Daoy (cell line): ENCODE data around the gene WNT9A. TPM values are rescaled to one million over a fixed set of nuclear protein-coding genes. Genes with fewer than 3 reads are reported as not detected.

Experiments
- DNase-seq: peaks from one replicate; pipeline ENCODE4 v3.0.0-alpha.2; 2015; ENCODE audit warnings: low read depth
- total RNA-seq: library from RNA; depleted of rRNA; stranded (reverse); fragments of >200 nt; shearing (Covaris generic); gene quantifications from 2 replicates; pipeline ENCODE4 v1.2.3, GENCODE V29; 2014

The WNT9A gene
- total RNA-seq, 1 experiment from 2014 or later = 0.57 TPM

- no peak for DNase-seq
Measured at GRCh38 chr1:227897704-227898438, 49.9 kb downstream of the WNT9A start.

- no peak for DNase-seq
Measured at GRCh38 chr1:227896710-227897655, 50.7 kb downstream of the WNT9A start.

- DNase-seq = no peak
Measured at GRCh38 chr1:227895828-227896685, 51.7 kb downstream of the WNT9A start.

- DNase-seq = no peak
Measured at GRCh38 chr1:227894831-227895451, 52.8 kb downstream of the WNT9A start.

GRCh38 chr1:227893949-227894721 lies 53.6 kb downstream of the WNT9A start:
- peak; percentile 1 for DNase-seq

DNA sequence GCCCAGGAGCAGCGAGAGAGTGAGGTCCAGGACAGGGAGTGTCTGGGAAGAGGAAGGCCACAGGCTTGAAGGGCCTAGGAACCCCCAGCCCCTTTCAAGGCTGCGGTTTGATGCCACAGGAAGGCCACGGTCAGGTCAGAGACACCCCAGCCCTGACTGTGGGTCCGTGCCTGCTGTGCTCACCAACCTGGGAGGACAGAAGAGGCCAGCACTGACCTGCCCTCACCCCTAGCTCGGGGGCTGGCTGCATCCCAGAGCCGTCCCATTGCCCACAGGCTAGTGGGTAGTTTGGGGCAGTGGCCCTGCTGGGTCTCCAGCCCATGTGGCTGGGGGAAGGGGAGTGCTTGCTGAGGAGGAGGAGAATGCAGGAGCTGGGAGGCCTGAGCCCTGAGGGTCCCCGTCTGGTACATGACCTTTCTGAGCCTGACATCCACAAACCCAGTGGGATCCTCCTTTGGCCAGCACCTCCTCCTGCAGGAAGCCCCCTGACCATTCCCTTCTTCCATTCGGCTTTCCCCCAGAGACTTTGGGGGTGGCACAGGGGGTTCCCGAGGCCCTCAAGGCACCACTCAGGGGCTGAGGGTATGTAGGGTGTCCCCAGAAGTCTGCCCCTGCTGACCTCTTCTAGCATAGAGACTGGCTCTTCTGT lies 54.3 kb downstream of the WNT9A start:
- DNase-seq = no peak

DNA sequence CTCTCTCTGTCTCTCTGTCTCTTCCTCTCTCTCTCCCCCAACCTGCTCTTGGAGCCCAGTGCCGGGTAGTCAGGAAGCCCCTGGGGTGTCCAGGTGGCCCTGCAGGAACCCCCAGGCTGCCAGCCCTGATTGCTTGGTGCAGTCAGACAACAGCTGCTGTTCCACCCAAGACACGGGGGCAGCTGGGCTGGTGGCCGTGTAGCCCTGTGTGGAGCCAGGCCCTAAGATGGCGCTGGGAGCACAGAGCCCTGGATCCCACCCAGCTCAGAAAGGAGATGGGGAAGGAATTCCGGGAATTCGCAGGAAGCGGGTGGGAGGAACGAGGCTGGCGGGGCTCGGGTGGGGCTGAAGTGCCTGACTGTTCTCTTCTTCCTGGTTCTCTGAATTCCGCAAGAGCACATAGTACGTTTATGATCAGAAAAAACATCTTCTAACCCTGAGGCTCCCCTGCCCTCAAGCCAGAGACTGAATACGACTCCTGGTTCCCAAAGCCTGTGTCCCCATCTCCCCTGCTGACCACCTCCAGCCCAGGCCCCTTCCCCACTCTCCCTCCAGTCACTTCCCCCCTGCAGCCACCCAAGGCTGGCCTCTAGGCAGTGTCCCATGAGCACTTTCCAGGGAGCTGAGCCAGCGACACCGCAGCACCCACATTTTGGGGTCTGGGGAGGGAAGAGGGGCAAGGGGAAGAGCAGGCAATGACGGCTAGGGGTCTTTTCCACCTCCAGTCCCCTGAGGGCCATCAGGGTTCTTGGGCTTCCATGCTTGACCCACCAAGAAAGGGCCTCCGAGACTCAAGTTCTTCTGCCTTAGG lies 55.0 kb downstream of the WNT9A start:
- DNase-seq = peak; percentile 5

DNA sequence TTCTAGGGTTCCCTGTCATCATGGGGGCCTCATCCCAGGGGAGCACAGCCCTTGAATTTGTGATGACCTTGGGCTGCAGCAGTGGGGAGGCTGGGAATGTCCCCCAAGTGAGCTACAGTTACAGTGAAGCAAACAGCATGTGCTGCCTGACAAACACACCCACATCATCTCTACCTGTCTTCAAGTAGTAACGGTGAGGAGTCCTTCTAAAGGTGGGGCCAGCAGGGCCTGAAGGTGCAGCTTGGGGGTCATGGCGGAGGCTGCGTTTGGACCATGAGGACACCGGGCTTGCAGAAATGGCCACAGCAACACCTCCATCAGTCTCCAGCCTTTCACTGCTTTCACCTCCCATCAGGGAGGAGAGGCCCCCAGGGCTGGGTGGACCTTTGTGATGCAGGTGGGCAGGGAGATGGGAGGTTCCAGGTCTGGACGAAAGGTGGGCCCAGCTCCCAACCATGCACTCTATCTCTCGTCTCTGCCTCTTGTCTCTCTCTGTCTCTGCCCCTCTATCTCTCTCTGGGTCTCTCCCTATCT lies 55.7 kb downstream of the WNT9A start:
- no peak for DNase-seq

DNA sequence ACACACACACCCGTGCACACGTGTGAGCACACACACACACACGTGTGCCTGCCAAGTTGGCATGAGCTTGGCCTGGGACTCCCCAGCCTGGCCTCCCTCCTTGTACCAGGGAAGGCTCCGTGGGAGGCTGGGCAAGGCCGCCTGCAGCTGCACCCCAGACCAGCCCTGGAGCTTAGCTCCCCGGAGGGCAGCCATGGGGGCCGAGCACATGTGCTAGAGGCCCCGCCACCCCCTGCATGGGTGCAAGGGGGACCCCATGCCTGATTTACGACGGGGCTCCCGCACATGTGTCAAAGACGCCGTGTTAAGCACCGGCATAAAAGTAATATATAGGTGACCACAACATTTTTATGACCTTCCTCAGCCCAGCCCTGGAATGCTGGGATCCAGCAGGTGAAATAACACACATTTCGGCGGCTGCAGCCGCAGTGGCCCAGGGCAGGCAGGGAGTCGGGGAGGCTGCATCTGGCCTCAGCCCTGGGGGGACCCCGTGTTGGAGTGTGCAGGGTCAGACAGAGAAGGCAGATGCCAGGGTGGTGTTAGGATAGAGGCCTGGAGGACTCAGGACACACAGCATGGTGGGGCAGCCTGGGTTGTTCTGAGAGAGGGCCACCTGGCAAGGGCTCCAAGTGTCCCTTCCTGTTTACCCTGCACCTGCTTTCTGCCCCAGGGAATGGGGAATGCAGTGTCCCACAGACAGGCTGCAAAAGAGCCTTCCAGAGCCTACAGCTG lies 56.3 kb downstream of the WNT9A start:
- peak; percentile 1 for DNase-seq

DNA sequence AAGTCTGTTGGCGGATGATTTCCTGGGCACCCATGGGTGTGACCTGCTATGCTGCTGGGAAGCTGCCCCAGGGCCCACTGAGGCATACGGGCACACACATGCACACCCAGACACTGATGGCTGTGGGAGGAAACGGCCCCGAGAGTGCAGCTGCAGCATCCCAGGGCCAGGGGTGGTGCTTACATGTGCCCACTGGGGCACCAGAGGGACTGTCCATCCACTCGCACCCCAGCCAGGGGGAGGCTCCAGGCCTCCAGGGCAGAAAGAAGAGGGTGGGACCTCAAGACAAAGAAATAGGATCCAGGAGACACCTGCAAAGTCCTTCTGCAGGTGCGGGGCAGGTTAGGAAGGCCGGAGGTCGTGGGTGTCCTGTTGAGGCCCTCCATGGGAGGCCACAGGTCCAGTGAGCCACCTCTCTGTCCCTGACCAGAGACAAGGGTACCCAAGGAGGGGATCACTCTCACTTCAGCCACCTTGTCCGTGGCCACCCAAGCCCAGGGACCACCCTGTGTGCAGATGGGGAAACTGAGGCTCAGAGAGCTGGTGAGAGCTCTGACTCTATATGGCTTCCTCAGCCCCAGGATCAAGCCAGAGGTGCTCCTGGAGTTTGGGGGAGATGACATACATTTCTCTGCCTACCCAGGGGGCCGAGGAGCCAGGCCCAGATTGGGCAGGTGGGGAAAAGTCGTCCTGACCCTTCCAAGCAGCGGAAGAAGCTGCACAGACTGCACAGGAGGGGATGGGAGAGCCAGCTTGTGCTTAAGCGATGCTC lies 57.1 kb downstream of the WNT9A start:
- DNase-seq = no peak

DNA sequence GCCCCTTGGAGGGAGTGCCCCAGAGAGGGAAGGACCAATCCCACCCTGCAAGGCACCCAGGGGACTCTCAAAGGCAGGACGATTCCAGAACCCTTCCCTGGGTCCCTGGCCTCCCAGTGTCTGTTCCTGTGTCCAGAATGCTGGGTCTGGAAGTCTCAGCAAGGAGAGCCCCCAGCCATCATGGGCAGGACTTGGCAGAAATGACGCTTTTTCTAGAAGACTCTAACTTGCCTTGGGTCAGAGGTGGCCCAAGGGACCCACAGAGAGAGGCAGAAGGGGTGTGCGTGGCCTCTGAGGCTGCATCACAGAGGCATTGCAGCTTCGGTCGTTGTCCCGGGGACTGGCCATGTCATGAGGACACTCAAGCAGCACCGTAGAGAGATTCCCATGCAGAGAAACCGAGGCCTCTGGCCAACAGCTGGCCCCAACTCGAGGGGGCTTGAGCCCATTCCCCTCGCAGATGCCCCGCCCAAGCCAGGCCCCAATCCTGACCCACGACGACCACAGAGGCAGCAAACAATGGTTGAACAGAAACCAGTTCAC lies 57.8 kb downstream of the WNT9A start:
- DNase-seq = no peak

DNA sequence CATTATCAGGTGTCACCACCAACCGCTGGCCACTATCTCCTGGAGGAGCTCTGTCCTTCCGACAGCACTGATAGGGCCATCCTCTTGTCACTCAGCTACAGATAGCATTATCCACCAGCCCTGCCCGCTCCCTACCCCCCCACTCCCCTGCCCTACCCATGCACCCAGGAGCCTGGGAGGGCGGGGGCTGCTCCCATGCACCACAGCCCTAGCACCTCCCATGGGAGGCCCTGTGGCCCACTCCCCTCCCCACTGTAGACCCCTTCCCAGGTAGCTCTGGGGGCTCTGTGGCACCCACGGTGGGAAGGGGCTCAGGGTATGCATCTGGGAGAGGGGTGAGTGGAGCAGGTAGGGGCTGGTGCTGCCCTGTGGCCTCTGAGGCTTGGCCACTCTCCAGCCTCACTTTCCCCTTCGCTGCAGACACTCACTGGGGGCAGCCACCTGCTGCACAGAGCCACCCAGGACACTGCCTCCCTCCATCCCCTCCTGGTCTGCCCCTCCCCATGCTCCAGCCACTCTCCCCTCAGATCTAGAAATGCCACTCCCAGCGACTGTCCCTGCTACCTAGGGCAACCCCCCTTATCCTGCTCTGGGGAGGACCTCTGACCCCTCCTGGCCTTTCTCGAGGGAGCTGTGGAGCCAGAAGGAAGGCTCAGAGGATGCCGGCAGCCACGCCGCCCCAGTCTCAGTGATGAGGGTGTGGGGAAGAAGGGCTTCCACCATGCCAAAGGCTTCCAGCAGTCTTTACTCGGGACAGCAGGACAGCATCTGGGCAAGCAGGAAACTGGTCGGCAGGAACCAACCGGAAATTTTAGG lies 58.5 kb downstream of the WNT9A start:
- peak; percentile 1 for DNase-seq

DNA sequence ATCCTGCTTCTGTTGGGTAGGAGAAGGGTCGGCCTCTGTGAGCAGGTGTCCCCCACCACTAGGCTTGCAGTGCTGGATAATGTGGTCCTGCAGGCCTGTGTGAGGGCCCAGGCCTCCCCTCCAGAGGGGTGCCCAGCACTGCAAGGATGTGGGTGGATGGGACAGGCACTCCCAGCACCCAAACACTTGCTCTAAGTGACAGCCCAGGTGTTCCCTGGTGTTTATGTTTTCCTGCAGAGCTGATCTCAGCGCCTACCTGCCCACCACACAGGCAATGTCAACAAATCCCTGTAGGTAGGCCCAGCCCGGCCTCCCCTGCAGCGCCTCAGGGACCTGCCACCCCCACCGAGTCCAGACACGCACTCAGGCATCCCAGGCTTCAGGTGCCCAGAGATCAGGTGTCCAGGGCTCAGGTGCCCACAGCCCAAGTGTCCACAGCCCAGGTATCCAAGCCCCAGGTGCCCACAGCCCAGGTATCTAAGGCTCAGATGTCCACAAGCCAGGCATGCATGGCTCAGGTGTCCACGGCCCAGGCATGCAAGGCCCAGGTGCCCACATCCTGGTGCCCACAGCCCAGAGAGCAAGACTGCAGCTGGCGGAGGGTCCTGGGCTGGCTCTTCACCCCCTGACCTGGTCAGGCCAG lies 59.2 kb downstream of the WNT9A start:
- DNase-seq = peak; percentile 0

DNA sequence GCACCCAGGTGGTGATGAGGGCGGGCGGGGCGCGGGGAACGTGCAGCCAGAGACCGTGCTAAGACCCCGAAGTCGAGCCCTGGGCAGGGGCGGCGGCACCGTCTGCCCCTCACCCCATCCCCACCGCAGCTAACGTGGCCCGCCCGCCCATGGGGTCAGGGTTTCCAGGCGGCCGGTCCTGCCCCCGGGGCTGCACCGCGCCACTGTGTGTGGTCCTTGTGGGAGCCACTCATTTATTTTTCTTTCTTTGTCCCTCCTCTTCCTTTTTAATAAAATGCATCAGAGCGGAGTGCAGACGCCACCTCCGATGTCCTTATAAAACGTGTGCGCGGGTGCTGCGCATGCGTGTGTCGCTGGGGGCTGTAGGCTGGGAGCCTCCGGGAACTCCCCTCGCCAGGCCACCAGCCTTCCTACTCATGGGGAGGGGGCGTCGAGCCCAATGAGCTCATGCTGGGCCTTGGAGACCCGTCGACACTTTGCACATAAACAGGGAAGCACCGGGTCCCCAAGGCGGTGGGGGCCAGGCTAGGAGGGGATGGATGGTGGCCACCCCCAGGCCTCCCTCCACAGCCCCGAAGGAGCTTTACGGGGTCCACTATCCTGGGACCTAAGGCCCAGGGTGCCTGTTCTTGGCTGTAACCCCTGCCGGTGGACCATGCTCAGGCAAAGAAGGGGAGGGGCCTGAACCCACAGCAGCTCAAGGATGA lies 59.9 kb downstream of the WNT9A start:
- no peak for DNase-seq
